GM18867 (cell line): ENCODE data around the gene S100A7.
"Not testable (repeated sequence)": the region's sequence is repeated elsewhere in the genome, so short reads cannot be mapped to it uniquely, and the experiment has no call there.

ENCODE experiments used
- ATAC-seq: cut with Tn5 transposase; IDR thresholded peaks from one replicate; pipeline ENCODE4 v1.9.1; 2021; ENCODE audit warnings: mild to moderate bottlenecking, moderate library complexity; ENCODE audit not compliant: unreplicated experiment

The S100A7 gene

DNA sequence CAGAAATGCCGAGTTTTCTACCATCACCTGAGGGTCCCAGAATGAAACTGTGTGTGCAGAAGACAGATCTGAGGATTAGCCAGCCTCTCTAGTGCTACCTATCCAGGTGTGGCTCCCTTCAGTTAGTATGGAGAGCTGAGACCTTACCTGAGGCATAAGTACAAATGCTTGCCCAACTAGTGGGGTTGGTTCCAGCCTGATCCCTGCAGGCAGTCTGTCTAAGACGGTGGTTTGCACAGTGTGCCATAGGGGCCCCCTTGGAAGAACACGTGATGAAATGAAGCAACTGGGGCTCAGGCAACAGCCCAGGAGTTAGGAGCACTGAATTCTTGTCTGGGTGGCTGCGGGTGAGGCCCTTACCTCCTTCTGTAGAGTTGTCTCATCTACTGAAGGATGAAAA lies 28.5 kb downstream of the S100A7 start:
- no peak for ATAC-seq

DNA sequence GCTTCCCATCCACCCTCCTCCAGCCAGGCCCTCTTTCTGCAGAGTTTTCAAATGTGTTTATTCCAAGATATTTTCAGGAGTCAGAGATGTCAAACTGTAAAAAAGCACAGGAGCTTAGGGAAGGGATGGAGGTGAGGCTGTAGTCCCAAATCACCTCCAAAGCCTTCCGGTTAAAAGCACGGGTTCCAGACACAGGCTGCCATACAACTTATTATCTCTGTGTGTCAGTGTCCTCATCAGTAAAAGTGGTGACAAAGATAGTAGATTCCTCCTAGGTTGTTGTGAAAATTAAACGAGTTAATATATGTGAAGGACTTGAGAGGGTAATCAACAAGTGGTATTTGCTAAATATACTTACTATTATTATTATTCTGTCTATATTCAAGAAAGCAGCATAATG lies 29.0 kb downstream of the S100A7 start:
- ATAC-seq: no peak

DNA sequence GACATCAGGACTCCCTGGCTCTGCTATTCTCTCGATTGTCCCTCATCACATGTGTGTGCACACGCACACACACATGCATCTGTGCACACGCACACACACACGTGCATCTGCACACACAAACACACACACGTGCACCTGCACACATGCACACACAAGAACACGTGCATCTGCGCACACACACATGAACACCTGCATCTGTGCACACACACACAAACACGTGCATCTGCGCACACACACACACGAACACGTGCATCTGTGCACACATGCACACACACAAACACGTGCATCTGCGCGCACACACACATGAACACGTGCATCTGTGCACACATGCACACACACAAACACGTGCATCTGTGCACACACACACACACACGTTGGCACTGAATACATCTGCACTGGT lies 29.4 kb downstream of the S100A7 start:
- ATAC-seq: no peak

DNA sequence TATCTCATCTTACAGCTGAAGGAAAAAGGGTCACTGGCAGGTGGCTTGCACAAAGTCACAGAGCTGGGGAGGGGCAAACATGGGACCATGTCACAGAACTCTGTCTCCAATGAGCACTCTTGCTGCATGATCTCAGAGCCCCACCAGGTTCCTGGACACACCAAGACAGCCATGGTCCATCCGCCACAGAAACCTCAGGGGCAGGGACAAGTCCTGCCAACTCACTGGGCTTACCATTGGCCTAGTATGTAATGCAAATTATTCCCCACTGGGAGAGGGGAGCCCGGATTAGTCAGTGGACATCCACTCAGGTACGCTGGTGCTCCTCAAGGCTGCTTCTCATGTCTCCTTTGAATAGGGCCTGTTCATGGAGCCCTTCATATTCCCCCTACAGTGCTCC lies 29.9 kb downstream of the S100A7 start:
- no peak for ATAC-seq

DNA sequence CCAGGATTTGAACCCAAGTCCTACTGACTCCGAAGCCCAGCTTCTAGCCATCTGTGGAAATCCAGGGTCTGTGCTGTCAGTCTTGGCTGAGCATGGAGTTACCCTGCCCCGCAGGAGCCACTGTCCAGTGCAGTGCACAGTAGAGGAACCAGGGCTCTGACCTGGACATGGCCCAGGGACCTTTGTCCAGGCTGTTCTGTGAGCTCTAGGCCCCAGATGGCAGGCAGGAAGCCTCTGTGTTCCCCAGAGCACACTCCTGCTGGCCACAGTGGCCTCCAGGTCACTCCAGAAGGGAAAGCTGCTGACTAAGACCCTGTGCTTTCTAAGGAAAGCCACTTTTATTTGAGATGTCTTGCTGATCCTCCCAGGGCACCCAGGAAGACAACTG lies 30.3 kb downstream of the S100A7 start:
- ATAC-seq: no peak

DNA sequence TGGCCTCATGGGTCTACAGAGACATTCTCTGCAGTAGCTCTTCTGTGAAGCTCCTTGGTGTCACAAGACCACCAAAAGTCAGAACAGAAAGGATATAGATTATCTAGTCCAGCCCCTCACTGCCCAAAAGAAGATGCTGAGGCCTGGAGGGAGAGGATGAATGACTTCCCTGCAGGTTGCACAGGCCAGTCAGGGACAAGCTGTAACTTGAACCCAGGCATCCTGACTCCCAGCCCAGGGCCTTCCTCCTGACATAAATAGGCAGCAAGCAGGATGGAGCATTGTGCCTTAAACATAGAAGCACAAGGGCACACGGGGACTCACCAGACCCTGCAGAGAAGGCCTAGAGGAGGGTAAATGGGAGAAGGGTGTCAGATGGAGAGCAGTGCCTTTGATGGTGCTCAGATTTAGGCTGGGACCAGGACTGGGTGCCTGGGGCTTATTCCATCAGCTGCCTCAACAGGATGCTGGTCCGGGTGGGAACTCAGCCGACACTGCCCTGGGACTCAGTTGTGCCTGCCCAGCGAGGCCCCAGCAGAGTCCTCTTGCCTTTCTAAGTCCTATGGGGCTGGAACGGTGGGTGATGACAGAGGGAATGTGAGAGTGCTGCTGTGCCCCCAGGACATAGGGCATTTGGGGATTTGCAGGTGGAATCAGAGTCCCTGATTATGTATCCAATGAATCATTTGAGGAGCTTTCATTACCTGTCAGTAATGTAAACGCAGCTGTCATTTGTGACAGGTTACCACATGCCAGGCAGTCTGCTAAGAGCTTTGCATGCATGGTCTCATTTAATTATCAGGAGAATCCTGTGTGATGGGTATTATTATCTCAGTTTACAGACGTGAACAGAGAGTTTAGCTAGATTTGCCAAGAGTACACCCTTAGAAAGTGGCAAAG lies 30.9 kb downstream of the S100A7 start:
- ATAC-seq: no peak

DNA sequence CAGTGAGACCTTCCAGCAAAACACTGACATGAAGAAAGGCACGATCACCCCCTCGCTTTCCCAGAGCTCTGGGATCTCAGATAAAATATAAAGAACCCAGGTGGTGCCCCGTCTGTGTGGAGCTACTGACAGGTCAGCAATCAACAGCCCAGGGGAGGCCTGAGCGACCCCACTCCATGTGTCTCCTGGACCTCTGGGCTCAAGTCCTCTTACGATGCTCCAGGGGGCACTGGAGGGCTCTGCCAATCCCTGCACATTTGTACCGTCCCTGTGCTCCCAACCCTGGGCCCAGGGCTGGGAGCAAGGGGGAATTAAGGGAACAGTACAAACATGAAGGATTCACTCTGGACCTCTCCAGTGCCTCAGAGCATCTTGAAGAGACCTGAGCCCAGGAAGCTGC lies 31.7 kb downstream of the S100A7 start:
- ATAC-seq: no peak

DNA sequence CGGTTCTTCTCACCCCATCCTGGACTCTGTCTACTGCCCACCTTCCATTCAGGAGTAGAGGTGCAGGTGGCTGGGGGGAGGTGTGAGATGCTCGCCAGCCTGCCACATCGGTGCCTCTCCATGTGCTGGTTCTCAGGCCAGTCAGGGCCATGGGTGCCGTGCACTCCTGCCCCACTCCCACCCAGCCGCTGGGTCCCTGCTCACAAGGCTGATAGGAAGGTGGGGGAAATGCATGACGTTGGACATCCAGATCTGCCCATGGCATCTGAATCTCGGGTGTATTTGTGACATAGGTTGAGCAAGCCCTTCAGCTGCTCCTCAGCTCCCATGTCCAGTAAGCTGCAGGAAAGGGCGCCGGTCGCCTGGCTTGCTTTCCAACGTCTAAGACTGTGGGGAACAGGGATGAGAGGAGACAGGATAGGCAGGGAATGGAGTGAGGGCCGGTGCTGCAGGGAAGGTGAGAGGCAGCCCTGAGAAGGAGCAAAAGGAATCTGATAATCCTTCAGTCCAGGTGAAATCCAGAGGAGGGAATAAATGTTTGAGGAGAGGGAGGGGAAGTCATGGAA lies 32.3 kb downstream of the S100A7 start:
- no peak for ATAC-seq

DNA sequence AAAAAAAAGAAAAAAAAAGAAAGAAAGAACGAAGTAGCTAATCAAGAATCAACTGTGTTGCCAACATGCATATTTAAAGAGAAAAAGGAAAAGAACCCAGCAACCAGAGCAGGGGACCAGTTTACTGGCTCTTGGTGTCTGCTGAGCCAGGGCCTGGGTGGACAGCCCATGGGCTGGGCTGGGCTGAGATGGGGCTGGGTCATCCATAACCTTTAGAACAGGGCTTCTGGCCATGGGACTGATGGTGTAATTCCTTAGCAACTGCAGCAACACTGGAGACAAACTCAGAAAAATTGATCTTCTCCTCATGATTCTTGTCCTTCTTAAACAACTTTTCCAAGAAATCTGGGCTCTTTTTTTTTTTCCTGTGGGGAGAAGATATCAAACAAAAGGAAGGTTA lies 33.6 kb downstream of the S100A7 start:
- no peak for ATAC-seq

DNA sequence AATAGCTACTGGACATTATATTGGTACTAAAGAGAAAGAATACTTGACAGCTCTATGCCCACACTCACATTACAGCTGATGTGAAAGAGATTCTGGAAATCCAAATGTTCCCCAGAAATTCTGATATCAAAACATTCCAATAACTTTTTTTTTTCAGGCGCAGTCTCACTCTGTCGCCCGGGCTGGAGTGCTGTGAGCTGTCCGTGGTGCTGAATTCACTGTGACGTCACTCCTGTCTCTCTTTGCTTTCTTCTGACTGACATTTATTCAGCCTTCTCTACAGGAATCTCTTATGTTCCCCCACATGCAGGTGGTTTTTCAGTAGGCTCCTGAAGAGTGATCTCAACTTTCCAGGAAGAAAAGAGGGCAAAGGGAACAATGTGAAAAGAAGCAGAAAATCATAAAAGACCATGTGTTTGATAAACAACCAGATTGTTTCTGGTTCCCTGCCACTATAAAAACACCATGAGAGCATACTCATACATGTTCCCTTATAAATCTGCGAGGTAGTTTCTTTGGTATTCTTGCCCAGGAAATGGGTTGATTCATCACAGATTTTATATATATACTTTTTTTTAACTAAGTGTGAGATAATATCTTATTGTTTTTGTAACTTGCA lies 37.9 kb downstream of the S100A7 start:
- no peak for ATAC-seq

DNA sequence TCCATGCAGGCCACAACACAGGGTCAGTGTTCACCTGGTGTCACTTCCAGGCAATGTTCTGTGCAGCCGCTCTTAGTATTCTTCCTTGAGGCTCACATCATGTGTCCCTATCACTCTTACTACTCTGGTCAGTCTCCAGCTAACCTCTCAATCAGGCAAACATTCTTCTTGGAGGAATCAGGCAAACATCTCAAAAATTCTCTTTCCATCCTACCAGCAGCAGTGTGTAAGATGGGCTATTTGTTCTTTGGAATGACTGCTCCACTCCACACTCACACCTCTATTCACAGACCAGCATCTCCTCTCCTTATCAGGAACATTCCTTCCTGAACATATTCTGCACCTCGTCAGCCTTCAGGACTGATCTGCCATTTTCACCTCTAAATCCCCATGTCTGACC lies 40.1 kb downstream of the S100A7 start:
- ATAC-seq: no peak

DNA sequence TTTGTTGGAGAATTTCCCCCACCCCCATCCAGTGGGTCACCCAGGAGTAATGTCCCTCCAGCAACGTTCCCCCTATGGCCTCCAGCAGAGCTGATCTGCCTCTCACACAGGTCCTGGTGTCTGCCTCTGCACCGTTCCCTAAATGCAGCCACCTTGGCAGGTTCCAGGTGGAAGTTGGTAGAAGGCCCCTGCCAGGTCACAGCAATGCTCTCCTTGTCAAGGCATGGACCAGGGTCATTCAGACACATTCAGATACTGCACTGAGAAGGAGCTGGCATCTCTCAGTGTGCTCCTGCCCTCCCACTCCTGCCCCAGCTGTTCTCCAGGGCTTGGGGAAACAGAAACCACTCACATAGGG lies 41.0 kb downstream of the S100A7 start:
- ATAC-seq: not testable (repeated sequence)

DNA sequence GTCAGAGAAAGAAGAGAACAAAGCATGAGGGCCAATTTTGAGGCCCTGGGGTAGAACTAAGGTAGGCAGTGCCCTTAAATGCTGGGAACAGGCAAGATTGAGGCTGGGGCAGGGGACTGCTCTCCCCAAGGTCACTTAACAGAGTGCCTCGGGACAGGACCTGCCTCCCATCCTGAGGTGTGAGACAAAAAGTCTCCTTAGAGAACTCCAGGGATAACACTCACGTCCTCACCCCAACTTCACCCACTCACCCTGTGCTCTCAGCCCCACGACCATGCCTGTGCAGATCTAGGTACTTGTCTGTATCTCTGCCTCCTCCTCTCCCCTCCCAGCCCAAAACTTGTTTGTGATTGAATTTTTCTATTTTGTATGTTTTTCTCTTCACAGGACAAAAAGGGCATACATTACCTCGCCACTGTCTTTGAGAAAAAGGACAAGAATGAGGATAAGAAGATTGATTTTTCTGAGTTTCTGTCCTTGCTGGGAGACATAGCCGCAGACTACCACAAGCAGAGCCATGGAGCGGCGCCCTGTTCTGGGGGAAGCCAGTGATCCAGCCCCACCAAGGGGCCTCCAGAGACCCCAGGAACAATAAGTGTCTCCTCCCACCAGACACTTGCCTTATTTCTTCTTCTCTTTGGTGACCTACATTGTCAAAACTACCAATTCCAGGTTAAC lies 41.6 kb downstream of the S100A7 start:
- ATAC-seq: not testable (repeated sequence)

DNA sequence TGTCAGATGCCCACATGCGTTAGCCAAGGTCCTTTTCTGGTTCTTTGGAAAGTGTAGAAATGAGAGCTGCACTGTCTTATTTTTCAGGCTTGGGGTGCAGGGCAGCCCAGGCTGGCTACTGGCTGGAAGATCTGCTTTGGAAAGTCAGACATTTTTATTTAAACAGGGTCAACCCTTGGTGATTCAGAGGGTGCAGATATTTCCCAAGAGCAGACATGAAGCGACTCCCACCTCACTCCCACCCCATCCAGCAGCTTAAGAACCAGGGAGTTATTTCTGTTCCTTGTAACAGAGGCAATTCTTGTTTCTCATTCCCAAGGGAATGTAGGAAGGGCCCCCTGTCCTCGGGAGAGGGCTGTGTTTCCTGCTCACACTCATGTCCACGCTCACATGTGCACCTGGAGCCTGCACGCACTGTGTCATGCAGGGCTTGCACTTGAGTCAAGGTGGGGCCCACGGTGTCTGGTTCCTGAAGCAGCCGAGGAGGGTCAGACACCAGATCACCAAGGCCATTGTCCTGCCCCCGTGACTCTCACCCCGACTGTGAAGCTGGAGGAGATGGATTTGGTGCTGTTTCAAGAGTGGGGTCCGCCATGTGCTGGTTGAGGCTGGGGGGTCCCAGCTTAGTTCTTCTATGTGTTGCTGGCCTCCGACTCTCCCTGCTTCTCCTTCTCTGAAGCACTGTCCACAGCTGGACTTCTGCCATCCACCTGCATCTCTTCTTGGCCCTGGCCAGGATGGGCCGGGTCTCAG lies 43.1 kb downstream of the S100A7 start:
- no peak for ATAC-seq

DNA sequence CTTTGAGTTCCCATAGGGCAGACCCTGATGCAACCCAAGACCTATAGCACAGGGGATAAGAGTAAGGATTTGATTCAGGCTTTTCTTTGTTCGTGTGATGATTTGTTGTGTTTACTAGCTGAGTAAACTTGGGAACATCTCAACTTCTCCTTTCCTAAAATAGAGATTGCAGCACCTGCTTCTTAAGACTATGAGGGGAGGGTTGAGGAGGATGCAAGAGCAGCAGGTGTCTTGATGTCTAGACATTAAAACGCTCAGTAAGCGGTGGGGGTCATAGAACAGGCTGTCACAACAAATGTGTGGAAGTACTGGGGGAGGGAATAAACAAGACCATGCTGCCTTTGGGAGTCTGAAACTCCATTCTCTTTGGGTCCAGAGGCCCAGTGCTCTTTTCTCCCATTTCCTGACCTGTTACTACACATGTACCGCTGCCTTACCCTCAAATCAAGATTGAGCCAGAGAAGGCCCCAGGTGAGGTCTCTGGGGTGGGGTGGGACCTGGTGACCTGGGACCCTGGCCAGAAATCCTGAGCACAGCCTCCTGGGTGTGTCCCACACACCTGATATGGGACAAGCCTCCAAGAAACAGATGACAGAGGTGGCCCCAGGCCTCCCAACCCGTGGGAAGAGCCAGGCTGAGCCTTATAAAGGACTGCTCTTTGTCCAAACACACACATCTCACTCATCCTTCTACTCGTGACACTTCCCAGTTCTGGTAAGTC lies 44.4 kb downstream of the S100A7 start, which contains the start of gene S100A7A:
Gene S100A7A, plus strand, starts transcription at position 671 of the 721 bp plus-strand sequence. CDS start 1,563 bp downstream, outside the sequence.
- ATAC-seq: no peak

DNA sequence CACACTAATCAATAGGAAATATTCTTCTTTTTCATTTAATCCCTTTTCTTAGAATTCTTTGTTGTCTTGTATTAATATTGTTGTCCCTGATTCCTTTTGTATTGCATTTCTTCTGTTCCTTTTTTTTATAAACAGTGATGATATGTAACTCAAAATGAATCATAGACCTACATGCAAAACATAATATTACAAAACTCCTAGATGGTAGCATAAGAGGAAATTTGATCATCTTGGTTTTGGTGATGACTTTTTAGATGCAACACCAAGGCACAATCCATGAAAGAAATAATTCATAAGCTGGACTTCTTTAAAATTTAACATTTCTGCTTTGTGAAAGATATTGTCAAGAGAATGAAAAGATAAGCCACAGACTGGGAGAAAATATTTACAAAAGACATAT lies 46.5 kb downstream of the S100A7 start:
- ATAC-seq: not testable (repeated sequence)
